GM18517 (cell line): ENCODE results near the gene ZNF813.
A peak's percentile ranks its signal among the peaks of the same experiment; 100 is the strongest.
"Not testable (repeated sequence)": the region's sequence is repeated elsewhere in the genome, so short reads cannot be mapped to it uniquely, and the experiment has no call there.

Experiments
- ATAC-seq: cut with Tn5 transposase; IDR thresholded peaks from one replicate; pipeline ENCODE4 v1.9.1; 2021; ENCODE audit warnings: mild to moderate bottlenecking, moderate library complexity; ENCODE audit not compliant: unreplicated experiment

ZNF813 gene

DNA sequence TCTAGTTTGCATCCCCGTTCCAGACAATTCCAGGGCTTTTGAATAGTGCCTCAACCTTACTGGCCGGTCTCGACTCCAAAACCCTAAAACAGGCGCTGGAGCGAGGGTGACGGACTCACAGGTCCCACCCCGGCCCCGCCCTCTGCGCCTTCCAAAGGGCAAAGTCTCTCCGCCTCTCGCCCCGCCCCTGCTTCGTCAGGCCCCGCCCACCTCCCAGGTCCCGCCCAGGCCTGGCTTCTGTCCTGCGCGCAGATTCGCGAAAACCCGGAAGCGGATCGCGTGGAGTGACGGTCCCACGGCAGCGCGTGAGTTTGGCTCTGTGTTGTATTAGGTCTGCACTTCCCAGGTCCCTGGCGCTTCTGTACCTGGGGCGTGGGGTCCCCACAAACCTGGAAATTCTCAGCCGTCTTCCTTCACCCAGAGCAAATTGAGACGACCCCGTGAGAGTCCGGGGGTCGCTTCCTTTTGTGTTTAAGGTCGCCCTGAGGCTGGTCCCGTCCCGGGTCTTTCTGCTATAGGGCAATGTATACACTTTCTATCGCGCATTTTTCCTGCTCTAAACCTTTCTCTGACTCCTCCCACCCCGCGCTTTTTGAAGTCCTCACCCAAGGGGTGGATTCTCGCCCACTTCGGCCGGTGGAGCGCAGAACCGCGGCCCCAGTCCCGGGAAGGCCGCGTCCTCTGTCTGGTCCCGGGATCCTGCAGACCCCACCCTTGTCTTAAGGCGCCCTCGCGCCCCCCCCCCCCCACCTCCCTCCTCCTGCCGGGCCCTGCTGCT, at the start of gene ZNF813:
ZNF813 (plus strand) TSS at position 249 of the 778 bp plus-strand sequence. CDS start 16,090 bp downstream, outside the sequence.
- ATAC-seq, result peak; percentile 55

DNA sequence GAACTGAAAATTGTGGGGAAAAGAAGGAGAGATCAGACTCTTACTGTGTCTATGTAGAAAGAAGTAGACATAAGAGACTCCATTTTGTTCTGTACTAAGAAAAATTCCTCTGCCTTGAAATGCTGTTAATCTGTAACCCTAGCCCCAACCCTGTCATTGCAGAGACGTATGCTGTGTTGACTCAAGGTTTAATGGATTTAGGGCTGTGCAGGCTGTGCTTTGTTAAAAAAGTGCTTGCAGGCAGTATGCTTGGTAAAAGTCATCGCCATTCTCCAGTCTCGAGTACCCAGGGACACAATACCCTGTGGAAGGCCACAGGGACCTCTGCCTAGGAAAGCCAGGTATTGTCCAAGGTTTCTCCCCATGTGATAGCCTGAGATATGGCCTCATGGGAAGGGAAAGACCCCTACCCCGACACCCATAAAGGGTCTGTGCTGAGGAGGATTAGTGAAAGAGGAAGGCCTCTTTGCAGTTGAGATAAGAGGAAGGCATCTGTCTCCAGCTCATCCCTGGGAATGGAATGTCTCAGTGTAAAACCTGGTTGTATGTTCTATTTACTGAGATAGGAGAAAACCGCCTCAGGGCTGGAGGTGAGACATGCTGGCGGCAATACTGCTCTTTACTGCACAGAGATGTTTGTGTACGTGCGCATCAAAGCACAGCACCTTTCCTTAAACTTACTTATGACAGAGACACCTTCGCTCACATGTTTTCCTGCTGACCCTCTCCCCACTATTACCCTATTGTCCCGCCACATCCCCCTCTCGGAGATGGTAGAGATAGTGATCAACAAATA, 46.8 kb upstream of the ZNF813 start:
- ATAC-seq, result not testable (repeated sequence)

DNA sequence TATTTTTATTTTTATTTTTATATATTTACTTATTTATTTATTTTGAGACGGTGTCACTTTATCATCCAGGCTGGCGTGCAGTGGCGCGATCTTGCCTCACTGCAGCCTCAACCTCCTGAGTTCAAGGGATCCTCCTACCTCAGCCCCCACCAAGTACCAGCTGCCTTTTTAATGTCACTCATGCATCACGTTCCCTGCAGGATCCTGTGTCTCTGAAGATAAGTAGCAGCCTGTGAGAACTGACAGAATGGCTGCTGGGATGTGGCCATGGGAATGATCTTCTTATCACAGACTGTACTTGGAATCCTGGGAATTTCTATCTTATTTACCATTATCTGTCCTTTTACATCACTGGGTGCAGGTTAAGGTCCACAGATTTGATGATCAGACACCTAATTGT, 45.0 kb upstream of the ZNF813 start:
- ATAC-seq, result no peak

DNA sequence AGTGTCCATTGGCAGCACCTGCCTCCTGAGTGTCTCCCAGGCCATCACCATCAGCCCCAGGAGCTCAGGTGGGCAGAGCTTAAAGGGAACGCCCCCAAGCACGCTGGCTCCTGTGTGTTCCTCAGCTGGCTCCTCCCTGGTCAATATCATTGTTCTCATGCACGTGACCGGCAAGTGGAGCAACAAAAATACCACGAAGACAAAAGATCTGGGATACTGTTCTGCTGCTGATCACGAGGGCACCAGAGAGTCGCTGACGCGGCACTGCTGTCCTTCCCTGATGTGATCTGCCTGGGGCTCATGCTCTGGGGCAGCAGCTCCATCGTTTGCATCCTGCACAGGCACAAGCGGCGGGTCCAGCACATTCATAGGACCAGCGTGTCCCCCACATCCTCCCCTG, 44.5 kb upstream of the ZNF813 start:
- not testable (repeated sequence) for ATAC-seq

DNA sequence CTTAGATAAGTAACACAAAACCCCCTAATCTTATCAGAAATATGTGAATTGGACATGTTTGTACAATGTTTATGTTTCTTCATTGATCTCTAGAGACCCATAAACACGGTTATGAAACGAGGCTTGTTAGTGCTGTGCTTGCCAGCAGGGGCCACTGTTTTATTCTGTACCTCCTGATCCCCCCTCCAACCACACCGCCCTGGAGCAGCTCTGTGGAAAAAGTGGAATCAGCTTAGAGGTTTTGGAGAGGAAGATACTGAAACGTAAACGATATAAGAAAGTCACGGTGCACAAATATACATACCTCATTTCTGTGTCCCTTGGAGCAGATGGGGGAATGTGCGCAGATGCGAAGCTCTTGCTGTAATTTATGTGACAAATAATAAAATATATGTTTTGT, 43.9 kb upstream of the ZNF813 start:
- ATAC-seq, result not testable (repeated sequence)

DNA sequence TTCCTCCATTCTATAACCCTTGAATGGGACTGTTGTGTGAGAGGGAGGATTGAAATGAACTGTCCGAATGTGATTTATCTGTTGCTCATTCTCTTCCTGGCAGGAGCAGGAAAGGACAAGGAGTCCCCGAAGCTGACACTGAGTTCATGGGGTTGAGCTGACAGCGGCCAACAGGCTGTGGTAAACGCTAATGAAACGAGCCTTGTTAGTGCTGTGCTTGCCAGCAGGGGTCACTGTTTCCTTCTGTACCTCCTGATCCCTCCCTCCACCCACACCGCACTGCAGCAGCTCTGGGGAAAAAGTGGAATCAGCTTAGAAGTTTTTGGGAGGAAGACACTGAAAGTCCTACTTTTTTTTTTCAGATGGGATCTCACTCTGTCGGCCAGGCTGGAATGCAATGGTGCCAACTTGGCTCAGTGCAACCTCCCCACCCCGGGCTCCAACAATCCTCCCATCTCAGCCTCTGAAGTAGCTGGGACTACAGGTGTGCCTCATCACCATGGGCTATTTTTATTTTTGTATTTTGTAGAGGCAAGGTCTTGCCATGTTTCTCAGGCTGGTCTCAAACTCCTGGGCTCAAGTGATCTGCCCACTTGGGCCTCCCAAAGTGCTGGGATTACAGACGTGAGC, 42.5 kb upstream of the ZNF813 start:
- no peak for ATAC-seq

DNA sequence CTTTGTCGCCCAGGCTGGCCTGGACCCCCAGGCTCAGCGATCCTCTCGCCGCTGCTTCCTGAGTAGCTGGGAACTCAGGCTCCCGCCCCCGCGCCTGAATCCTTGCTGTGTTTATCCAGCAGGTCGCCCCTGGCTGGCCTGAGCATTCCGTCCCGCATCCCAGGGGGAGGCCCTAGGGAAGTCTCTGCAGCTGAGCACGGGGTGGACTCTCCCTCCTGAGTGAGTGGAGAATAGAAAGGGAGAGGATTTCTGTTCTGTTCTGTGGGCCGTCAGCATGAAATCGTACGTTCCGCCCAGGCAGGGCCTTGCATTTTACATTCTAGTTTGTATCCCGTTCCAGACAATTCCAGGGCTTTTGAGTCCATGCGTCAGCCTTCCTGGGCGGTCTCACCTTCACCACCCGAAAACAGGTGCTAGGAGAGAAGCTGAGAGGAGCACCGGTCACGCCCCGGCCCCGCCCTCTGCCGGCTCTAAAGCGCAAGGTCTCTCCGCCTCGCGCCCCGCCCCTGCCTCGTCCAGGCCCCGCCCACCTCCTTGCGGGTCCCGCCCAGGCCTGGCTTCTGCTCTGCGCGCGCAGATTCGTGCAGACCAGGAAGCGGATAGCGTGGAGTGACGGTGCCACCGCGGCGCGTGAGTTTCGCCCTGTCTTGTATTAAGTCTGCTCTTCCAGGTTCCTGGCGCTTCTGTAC, 36.0 kb upstream of the ZNF813 start, which contains the start of gene ZNF761:
ZNF761 (plus strand) TSS at position 586 of the 689 bp plus-strand sequence. CDS start 15,285 bp downstream, outside the sequence.
- peak; percentile 80 for ATAC-seq

DNA sequence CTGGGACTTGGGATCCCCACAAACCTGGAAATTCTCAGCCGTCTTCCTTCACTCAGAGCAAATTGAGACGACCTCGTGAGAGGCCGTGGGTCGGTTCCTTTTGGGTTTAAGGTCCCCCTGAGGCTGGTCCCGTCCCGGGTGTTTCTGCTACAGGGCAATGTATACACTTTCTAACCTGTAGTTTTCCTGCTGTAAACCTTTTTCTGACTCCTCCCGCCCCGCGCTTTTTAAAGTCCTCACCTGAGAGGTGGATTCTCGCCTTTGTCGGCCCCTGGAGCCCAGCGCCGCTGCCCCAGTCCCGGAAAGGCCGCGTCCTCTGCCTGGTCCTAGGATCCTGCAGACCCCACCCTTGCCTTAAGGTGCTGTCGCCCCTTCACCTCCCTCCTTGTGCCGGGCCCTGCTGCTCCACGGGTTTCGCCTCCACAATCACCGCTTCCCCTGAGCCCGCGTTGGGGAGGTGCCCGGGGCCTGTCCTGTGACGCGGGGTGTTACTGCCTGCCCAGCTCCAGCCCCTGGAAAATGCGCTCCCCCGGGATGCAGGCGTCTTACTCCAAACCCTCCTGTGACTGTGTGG, 35.4 kb upstream of the ZNF813 start:
- peak; percentile 9 for ATAC-seq

DNA sequence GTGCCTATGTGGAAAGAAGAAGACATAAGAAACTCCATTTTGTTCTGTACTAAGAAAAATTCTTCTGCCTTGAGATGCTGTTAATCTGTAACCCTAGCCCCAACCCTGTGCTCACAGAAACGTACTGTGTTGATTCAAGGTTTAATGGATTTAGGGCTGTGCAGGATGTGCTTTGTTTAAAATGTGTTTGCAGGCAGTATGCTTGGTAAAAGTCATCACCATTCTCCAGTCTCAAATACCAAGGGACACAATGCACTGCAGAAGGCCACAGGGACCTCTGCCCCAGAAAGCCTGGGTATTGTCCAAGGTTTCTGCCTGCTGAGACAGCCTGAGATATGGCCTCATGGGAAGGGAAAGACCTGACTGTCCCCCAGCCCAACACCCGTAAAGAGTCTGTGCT, 23.7 kb upstream of the ZNF813 start:
- not testable (repeated sequence) for ATAC-seq

DNA sequence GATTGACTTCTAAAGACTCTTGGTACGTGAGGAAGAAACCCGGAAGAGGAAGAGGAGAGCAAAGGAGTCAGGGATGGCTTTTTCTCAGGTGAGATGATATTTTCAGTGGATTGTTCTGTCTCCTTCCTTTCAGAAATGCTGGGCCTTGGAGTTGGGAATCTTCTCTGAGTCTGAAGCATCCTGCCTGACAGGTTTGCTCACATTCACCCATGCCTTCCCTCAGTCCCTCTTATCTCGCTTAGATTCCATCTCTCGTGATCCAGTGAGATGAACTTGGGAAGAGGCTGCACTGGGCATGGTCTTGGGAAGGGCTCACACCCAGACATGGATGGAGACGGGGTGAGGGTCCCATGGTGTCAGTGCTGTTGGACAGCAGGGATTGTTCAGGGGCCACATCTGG, 20.3 kb upstream of the ZNF813 start:
- ATAC-seq, result not testable (repeated sequence)

DNA sequence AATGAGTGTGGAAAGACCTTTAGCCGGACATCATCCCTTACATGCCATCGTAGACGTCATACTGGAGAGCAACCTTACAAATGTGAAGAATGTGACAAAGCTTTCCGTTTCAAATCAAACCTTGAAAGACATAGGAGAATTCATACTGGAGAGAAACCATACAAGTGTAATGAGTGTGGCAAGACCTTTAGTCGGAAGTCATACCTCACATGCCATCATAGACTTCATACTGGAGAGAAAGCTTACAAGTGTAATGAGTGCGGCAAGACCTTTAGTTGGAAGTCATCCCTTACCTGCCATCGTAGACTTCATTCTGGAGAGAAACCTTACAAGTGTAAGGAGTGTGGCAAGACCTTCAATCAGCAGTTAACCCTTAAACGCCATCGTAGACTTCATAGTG, 11.7 kb upstream of the ZNF813 start:
- no peak for ATAC-seq

DNA sequence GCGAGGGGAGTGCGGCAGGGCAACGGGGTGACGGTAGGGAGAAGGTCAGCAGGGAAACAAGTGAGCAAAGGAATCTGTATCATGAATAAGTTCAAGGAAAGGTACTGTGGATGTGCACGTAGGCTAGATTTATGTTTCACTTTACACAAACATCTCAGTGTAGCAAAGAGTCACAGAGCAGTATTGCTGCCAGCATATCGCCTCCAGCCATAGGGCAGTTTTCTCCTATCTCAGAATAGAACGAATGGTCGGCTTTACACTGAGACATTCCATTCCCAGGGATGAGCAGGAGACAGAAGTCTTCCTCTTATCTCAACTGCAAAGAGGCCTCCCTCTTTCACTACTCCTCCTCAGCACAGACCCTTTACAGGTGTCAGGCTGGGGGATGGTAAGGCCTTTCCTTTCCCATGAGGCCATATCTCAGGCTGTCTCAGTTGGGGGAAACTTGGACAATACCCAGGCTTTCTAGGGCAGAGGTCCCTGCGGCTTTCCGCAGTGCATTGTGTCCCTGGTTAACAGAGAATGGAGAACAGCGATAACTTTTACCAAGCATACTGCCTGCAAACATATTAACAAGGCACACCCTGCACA, 7.3 kb upstream of the ZNF813 start:
- ATAC-seq, result not testable (repeated sequence)

DNA sequence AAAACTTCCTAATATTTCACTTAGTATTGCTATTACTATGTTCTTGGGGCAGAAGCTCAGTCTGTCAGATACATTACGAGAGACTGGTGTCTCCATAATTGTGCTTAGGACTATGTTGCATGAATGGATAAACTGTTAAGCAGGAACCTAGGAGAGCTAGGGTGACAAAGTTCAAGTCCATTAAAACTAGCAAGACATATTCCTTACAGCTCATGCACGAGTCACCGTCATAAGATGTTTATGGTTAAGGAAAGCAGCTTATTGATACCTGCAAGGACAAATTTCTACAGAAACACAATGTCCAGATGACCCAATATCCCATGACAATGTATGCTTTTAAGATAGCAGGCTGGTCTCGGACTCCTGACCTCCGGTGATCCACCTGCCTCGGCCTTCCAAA, 5.7 kb upstream of the ZNF813 start:
- ATAC-seq, result no peak

DNA sequence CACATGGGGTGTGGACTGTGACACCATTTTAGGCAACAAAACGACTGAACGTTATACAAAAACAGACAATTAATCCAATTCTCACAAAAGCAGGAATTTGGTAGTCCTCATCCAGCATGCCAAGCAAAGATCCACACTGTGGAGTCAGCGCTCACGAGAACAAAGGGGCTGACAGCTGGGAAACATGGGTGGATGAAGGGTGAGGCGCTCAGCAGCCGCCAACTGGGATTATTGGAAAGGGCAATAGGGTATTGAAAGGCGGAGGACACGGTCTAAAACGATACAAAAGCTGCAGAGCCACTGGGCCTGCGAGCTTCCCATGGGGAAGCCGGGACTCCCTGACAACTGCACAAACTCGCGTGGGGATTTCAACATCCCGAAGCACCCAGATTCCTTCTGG, 4.7 kb upstream of the ZNF813 start:
- no peak for ATAC-seq

DNA sequence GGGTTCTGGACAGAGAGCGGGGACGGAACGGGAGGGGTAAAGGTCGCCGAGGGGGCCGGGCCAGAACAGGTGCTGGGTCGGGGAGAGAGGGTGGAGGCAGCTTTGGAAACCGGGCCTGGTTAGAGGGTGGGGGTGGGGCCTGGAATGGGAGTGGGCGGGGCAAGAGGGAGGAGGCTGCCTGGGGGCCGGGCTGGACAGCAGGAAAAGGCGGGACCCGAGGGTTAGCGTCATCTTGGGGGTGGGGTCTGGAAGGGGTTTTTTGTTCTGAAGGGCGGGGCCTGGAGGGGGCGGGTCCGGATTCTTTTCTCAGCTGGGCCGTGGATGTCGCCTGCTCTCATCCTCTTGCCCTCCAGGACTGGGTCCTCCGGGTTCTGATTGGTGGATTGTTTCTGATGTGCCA, 4.3 kb upstream of the ZNF813 start:
- no peak for ATAC-seq

DNA sequence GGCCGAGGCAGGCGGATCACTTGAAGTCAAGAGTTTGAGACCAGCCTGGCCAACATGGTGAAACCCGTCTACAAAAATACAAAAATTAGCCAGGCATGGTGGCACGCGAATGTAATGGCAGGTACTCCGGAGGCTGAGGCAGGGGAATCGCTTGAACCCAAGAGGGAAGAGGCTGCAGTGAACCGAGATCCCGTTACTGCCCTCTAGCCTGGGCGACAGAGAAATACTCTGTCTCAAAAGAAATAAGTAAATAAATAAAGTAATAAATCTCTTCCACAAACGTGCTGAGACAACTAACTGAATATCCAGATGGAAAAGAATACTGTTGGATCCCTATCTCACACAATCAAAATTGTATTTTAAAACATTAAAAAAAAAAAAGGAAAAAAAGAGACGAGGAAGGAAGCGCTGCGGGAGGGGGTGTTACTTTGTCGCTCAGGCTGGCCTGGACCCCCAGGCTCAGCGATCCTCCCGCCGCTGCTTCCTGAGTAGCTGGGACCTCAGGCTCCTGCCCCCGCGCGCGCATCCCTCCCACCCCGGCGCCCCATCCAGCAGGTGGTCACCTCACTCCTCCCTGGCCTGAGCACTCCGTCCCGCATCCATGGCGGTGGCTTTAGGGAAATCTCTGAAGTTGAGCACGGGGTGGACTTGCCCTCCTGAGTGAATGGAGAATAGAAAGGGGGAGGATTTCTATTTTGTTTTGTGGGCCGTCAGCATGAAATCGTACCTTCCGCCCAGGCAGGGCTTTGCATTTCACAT, 628 bp upstream of the ZNF813 start:
- peak; percentile 16 for ATAC-seq

DNA sequence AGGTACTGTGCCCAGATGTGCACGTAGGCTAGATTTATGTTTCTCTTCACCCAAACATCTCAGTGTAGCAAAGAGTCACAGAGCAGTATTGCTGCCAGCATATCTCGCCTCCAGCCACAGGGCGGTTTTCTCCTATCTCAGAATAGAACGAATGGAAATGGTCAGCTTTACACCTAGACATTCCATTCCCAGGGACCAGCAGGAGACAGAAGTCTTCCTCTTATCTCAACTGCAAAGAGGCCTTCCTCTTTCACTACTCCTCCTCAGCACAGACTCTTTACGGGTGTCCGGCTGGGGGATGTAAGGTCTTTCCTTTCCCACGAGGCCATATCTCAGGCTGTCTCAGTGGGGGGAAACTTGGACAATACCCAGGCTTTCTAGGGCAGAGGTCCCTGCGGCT, 1.1 kb downstream of the ZNF813 start:
- not testable (repeated sequence) for ATAC-seq

DNA sequence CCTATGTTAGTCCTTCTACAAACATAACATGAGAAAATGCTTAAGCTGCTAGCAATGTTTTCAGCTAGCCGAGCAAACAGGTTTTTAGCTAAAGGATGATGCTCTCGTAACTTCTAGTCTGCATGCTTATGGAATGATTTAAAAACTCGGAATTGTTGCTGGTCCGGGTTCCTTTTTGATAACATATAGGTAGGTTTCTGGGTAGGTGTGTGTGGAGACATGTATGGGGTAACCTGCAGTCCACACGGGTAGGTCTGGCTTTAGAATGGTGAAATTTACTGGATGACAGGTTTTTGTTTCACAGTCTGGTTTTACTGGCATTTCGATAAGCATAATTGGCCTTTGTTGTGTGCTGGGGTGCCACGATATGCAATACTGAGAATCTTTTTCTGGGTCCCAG, 4.4 kb downstream of the ZNF813 start:
- ATAC-seq, result no peak

DNA sequence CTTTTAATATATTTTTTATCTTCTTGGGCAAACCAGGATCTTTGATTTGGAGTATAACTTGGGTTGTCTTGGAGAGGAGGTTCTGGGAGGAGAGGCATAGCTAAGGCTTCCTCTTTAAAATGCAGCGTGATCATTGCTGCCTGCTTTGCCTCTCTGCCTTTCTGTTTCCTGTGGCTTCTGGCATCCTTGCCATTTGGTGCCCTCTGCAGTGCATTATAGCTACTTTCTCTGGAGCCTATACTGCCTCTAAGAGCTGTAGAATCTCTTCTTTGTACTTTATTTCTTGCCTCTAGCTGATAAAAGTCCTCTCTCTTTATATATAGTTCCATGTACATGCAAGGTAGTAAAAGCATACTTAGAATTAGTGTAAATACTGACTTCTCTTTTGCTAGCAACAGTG, 7.3 kb downstream of the ZNF813 start:
- not testable (repeated sequence) for ATAC-seq
